ENCODE data around the gene ASPG. TPM values are rescaled to one million over a fixed set of nuclear protein-coding genes. Genes with fewer than 3 reads are reported as not detected.

ASPG gene
- total and polyA plus RNA-seq, 8 donors: 0.16 to 0.68 (median 0.23) TPM; not detected in 2

GRCh38 chr14:104049576-104050240, 35.8 kb upstream of the ASPG start:
- Histone ChIP-seq H3K4me1 (no peaks in the 10 kb centered on the region), H3K27ac (no peak overlapping the region), H3K36me3 (no peaks in the 10 kb centered on the region), H3K4me3 (no peak overlapping the region), H3K27me3 (no peaks in the 10 kb centered on the region), H3K9me3 (no peaks in the 10 kb centered on the region)
- FAIRE-seq: no peak
- peak in 2 of 4 donors; percentile 36 to 40 for ATAC-seq
- intact Hi-C loops (cut with DNase I): no loop called here
- no peak for DNase-seq
- TF ChIP-seq, protein P1, sequence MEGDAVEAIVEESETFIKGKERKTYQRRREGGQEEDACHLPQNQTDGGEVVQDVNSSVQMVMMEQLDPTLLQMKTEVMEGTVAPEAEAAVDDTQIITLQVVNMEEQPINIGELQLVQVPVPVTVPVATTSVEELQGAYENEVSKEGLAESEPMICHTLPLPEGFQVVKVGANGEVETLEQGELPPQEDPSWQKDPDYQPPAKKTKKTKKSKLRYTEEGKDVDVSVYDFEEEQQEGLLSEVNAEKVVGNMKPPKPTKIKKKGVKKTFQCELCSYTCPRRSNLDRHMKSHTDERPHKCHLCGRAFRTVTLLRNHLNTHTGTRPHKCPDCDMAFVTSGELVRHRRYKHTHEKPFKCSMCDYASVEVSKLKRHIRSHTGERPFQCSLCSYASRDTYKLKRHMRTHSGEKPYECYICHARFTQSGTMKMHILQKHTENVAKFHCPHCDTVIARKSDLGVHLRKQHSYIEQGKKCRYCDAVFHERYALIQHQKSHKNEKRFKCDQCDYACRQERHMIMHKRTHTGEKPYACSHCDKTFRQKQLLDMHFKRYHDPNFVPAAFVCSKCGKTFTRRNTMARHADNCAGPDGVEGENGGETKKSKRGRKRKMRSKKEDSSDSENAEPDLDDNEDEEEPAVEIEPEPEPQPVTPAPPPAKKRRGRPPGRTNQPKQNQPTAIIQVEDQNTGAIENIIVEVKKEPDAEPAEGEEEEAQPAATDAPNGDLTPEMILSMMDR (IDR thresholded peaks at IDR 0.05): no peak
- WGBS, 2 donors: 69 to 84% methylated on average over 9 of the region's 9 CpGs

- WGBS, 2 donors: 76 to 94% methylated on average over 5 of the region's 5 CpGs
- Histone ChIP-seq H3K4me1 (no peaks in the 10 kb centered on the region), H3K27ac (no peak overlapping the region), H3K9me3 (no peaks in the 10 kb centered on the region), H3K27me3 (no peaks in the 10 kb centered on the region), H3K4me3 (no peak overlapping the region), H3K36me3 (no peaks in the 10 kb centered on the region)
- ATAC-seq: no peak
- intact Hi-C loops (cut with DNase I): no loop called here
- TF ChIP-seq, protein P1 (IDR thresholded peaks at IDR 0.05): no peak
- DNase-seq: no peak
- FAIRE-seq: no peak
Measured at GRCh38 chr14:104051092-104051813, 34.2 kb upstream of the ASPG start.

GRCh38 chr14:104054222-104054905, 31.1 kb upstream of the ASPG start:
- Histone ChIP-seq H3K36me3 (no peaks in the 10 kb centered on the region), H3K9me3 (no peaks in the 10 kb centered on the region), H3K4me3 (no peak overlapping the region), H3K27me3 (no peaks in the 10 kb centered on the region), H3K4me1 (no peaks in the 10 kb centered on the region), H3K27ac (no peak overlapping the region)
- intact Hi-C loops (cut with DNase I): no loop called here
- FAIRE-seq: no peak
- 75 to 88% methylated on average over 16 of the region's 16 CpGs for WGBS, 2 donors
- TF ChIP-seq, protein P1 (IDR thresholded peaks at IDR 0.05): no peak
- no peak for DNase-seq
- no peak for ATAC-seq

GRCh38 chr14:104062281-104062680, 23.2 kb upstream of the ASPG start:
- WGBS, 2 donors: 88 to 93% methylated on average over 1 of the region's 1 CpG
- no peak for FAIRE-seq

More at GRCh38 chr14:104062281-104062680, 23.2 kb upstream of the ASPG start:
- Histone ChIP-seq H3K4me3 (no peak overlapping the region), H3K27me3 (no peaks in the 10 kb centered on the region), H3K36me3 (no peaks in the 10 kb centered on the region), H3K27ac (no peak overlapping the region), H3K4me1 (no peaks in the 10 kb centered on the region), H3K9me3 (no peaks in the 10 kb centered on the region)
- intact Hi-C loops (cut with DNase I): no loop called here
- TF ChIP-seq, protein P1 (IDR thresholded peaks at IDR 0.05): no peak
- ATAC-seq: no peak
- no peak for DNase-seq
